CD14-positive monocyte (primary cell): ENCODE measurements around the gene AGBL1. TPM values are rescaled to one million over a fixed set of nuclear protein-coding genes. Genes with fewer than 3 reads are reported as not detected.

ENCODE experiments used
- DNase-seq, 3 donors: peaks; one replicate each; pipeline ENCODE4 v3.0.0-alpha.2; 2011 to 2022
- H2AFZ ChIP-seq: 2 replicates; pipeline ENCODE4 v1.6.0; 2012; ENCODE audit warnings: mild to moderate bottlenecking, low read depth, low read length, inconsistent platforms; ENCODE audit not compliant: insufficient read depth, poor library complexity, severe bottlenecking
- H3K27ac ChIP-seq, 2 donors: 1 replicate in 1 of 2; 2 replicates in 1 of 2; pipeline ENCODE4 v1.5.1; 2012 to 2013; ENCODE audit warnings: low read length in 2 of 2, control low read depth in 1 of 2, inconsistent platforms in 1 of 2, low read depth in 1 of 2, mild to moderate bottlenecking in 1 of 2
- H3K27me3 ChIP-seq, 2 donors: one replicate each; pipeline versions ENCODE4 v1.6.0 to v1.6.1; 2011 to 2013; ENCODE audit warnings: low read length in 2 of 2; ENCODE audit not compliant: control insufficient read depth in 2 of 2, insufficient read depth in 2 of 2
- H3K36me3 ChIP-seq, 2 donors: replicated peaks in 1 of 2; 1 replicate in 1 of 2; 2 replicates in 1 of 2; pipeline versions ENCODE4 v1.5.1 to v1.6.1; 2012 to 2013; ENCODE audit warnings: low read length in 2 of 2, control low read depth in 1 of 2, inconsistent platforms in 1 of 2, mild to moderate bottlenecking in 1 of 2; ENCODE audit not compliant: insufficient read depth in 2 of 2, control insufficient read depth in 1 of 2
- H3K4me1 ChIP-seq, 2 donors: 1 replicate in 1 of 2; 2 replicates in 1 of 2; pipeline versions ENCODE4 v1.5.1 to v1.6.1; 2012 to 2013; ENCODE audit warnings: low read length in 2 of 2, control low read depth in 1 of 2, inconsistent platforms in 1 of 2, mild to moderate bottlenecking in 1 of 2, moderate library complexity in 1 of 2; ENCODE audit not compliant: insufficient read depth in 2 of 2, control insufficient read depth in 1 of 2
- H3K4me2 ChIP-seq: replicated peaks from 2 replicates; pipeline ENCODE3; 2012; ENCODE audit warnings: low read length, moderate library complexity, mild to moderate bottlenecking; ENCODE audit not compliant: poor library complexity, severe bottlenecking; ENCODE audit errors: extremely low read depth
- H3K4me3 ChIP-seq, 3 experiments: fragments of 200-600 bp in 1 of 3; sonication (generic) in 1 of 3; replicated peaks in 1 of 3; 1 replicate in 2 of 3; 2 replicates in 1 of 3; pipeline ENCODE4 v1.5.1; 2011 to 2013; ENCODE audit warnings: low read length in 3 of 3, mild to moderate bottlenecking in 3 of 3, control low read depth in 2 of 3, low read depth in 2 of 3, inconsistent platforms in 1 of 3, moderate library complexity in 1 of 3
- H3K79me2 ChIP-seq: 2 replicates; pipeline ENCODE4 v1.6.0; 2012; ENCODE audit warnings: mild to moderate bottlenecking, control low read depth, inconsistent platforms, low read length, moderate library complexity; ENCODE audit not compliant: insufficient read depth
- H3K9ac ChIP-seq: 2 replicates; pipeline ENCODE4 v1.6.0; 2017; ENCODE audit warnings: low read length, mild to moderate bottlenecking; ENCODE audit not compliant: insufficient read depth, poor library complexity, severe bottlenecking
- H3K9me3 ChIP-seq, 2 donors: replicated peaks in 1 of 2; 1 replicate in 1 of 2; 2 replicates in 1 of 2; pipeline versions ENCODE4 v1.5.1 to v1.6.1; 2012 to 2013; ENCODE audit warnings: low read length in 2 of 2, control low read depth in 1 of 2; ENCODE audit not compliant: control insufficient read depth in 1 of 2, insufficient read depth in 1 of 2
- H4K20me1 ChIP-seq: 2 replicates; pipeline ENCODE4 v1.6.0; 2012; ENCODE audit warnings: mild to moderate bottlenecking, low read length, control low read depth, moderate library complexity; ENCODE audit not compliant: insufficient read depth
- H3K27ac Mint-ChIP-seq, 7 donors: one replicate each; pipeline ENCODE4 v1.8.0; 2020; ENCODE audit warnings: mild to moderate bottlenecking in 7 of 7, mixed read lengths in 7 of 7, moderate library complexity in 6 of 7, inconsistent platforms in 2 of 7
- H3K27me3 Mint-ChIP-seq, 3 donors: one replicate each; pipeline ENCODE4 v1.8.0; 2021 to 2022; ENCODE audit warnings: low read depth in 3 of 3, mild to moderate bottlenecking in 3 of 3, mixed read lengths in 3 of 3, moderate library complexity in 3 of 3, inconsistent platforms in 1 of 3
- H3K36me3 Mint-ChIP-seq, 2 donors: one replicate each; pipeline ENCODE4 v1.8.0; 2020; ENCODE audit warnings: mixed read lengths in 2 of 2, inconsistent platforms in 1 of 2, mild to moderate bottlenecking in 1 of 2
- H3K4me1 Mint-ChIP-seq: one replicate; pipeline ENCODE4 v1.8.0; 2020; ENCODE audit warnings: mild to moderate bottlenecking, mixed read lengths
- H3K4me3 Mint-ChIP-seq, 2 donors: one replicate each; pipeline ENCODE4 v1.8.0; 2020; ENCODE audit warnings: mild to moderate bottlenecking in 2 of 2, mixed read lengths in 2 of 2, moderate library complexity in 1 of 2
- H3K9me3 Mint-ChIP-seq, 7 donors: one replicate each; pipeline ENCODE4 v1.8.0; 2020 to 2022; ENCODE audit warnings: mixed read lengths in 7 of 7, mild to moderate bottlenecking in 6 of 7, moderate library complexity in 6 of 7, inconsistent platforms in 2 of 7
- WGBS: methylation state at CpG from one replicate; pipeline ENCODE4 v1.1.5; 2013; ENCODE audit warnings: missing lambda C conversion rate; ENCODE audit not compliant: insufficient coverage; 5-methylcytosine and 5-hydroxymethylcytosine counted together
- intact Hi-C, 2 donors: fragments of 100-400 bp; cut with micrococcal nuclease; formaldehyde crosslinking; loops; one replicate each; pipeline versions ENCODE4 v1.15.0 to v1.15.1; 2023
- polyA plus RNA-seq, 3 donors: library from polyadenylated mRNA; depleted of rRNA in 1 of 3; unstranded in 2 of 3; stranded (reverse) in 1 of 3; fragments of 300-500 nt in 2 of 3; fragments of >200 nt in 1 of 3; fragmentation: Illumina TruSeq in 2 of 3; gene quantifications; 1 replicate in 2 of 3; 2 replicates in 1 of 3; pipeline ENCODE4 v1.2.3, GENCODE V29; 2012 to 2021
- TF ChIP-seq, protein P1 (sequence below): fragments of 200-600 bp; IDR thresholded peaks from one replicate; pipeline ENCODE4 v1.8.0; 2022; ENCODE audit warnings: antibody characterized with exemption, mild to moderate bottlenecking

AGBL1 gene
- polyA plus RNA-seq, 3 donors: not detected

DNA sequence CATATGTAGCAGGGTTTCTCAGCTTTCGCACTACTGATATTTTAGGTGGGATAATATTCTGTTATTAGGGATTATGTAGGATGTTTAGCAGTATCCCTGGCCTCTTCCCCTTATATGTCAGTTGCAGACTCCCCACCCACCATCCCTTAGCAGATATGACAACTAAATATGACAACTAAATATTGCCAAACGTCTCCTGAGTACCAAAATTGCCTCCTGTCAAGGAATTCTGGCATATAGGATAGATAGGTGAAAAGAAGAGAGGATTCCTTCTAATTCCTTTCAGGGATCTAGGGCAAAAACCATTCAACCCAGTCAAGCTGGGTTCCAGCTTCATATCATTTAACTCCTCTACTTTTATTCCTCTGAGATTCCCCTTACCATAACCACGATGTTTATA lies 759.8 kb downstream of the AGBL1 start:
- Mint-ChIP-seq H3K9me3 (peaks cover 0 to 9% (median 2%) of the 10 kb centered on the region in 7 donors), H3K36me3 (no peaks in the 10 kb centered on the region), H3K27me3 (no peaks in the 10 kb centered on the region), H3K4me3 (no peak overlapping the region), H3K27ac (no peak overlapping the region), H3K4me1 (no peaks in the 10 kb centered on the region)
- no peaks in the 10 kb centered on the region for H3K27me3 ChIP-seq
- H3K4me2 ChIP-seq: no peak overlapping the region
- H3K9ac ChIP-seq: no peak overlapping the region
- DNase-seq: no peak
- H3K4me3 ChIP-seq: no peak overlapping the region
- H4K20me1 ChIP-seq: no peaks in the 10 kb centered on the region
- H3K27ac ChIP-seq: no peak overlapping the region
- H3K9me3 ChIP-seq: peaks cover 2 to 9% of the 10 kb centered on the region in 2 donors
- no peaks in the 10 kb centered on the region for H3K36me3 ChIP-seq
- WGBS: no CpG with 5 or more reads among the region's 3 CpGs
- no peak overlapping the region for H2AFZ ChIP-seq
- TF ChIP-seq, protein P1, sequence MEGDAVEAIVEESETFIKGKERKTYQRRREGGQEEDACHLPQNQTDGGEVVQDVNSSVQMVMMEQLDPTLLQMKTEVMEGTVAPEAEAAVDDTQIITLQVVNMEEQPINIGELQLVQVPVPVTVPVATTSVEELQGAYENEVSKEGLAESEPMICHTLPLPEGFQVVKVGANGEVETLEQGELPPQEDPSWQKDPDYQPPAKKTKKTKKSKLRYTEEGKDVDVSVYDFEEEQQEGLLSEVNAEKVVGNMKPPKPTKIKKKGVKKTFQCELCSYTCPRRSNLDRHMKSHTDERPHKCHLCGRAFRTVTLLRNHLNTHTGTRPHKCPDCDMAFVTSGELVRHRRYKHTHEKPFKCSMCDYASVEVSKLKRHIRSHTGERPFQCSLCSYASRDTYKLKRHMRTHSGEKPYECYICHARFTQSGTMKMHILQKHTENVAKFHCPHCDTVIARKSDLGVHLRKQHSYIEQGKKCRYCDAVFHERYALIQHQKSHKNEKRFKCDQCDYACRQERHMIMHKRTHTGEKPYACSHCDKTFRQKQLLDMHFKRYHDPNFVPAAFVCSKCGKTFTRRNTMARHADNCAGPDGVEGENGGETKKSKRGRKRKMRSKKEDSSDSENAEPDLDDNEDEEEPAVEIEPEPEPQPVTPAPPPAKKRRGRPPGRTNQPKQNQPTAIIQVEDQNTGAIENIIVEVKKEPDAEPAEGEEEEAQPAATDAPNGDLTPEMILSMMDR: no peak
- H3K4me1 ChIP-seq: no peaks in the 10 kb centered on the region
- intact Hi-C loops: no loop called here
- no peaks in the 10 kb centered on the region for H3K79me2 ChIP-seq

DNA sequence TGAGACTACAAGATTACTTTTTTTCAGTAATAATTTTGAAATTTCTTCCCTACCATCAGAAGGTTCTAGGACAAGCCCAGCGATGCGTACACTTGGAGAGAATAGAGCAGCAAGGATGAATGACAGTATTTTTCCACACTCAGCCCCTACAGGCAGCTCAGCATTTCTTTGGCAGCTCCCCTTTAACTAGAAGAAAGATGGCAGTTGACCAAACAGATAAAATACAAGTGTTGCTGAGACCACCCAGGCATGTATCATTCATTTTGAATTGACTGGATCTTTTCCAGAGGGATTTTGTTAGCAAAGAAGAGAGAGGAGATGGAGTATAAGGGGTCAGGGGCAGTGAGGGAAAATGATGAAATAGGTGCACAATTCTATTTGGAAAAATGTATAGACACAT lies 761.3 kb downstream of the AGBL1 start:
- intact Hi-C loops: no loop called here
- Mint-ChIP-seq H3K36me3 (no peaks in the 10 kb centered on the region), H3K27me3 (no peaks in the 10 kb centered on the region), H3K4me1 (no peaks in the 10 kb centered on the region), H3K4me3 (no peak overlapping the region), H3K27ac (no peak overlapping the region), H3K9me3 (peaks cover 0 to 9% (median 2%) of the 10 kb centered on the region in 7 donors)
- TF ChIP-seq, protein P1: no peak
- no peak overlapping the region for H2AFZ ChIP-seq
- peaks cover 0 to 4% of the 10 kb centered on the region in 2 donors for H3K9me3 ChIP-seq
- no peak overlapping the region for H3K9ac ChIP-seq
- no peak overlapping the region for H3K4me3 ChIP-seq
- no peaks in the 10 kb centered on the region for H3K27me3 ChIP-seq
- no peaks in the 10 kb centered on the region for H3K4me1 ChIP-seq
- no peak overlapping the region for H3K27ac ChIP-seq
- no peak for DNase-seq
- no peaks in the 10 kb centered on the region for H3K79me2 ChIP-seq
- no CpG with 5 or more reads among the region's 2 CpGs for WGBS
- H3K36me3 ChIP-seq: no peaks in the 10 kb centered on the region
- H3K4me2 ChIP-seq: no peak overlapping the region
- H4K20me1 ChIP-seq: no peaks in the 10 kb centered on the region
